ENCODE data around the gene HESX1.

The HESX1 gene

DNA sequence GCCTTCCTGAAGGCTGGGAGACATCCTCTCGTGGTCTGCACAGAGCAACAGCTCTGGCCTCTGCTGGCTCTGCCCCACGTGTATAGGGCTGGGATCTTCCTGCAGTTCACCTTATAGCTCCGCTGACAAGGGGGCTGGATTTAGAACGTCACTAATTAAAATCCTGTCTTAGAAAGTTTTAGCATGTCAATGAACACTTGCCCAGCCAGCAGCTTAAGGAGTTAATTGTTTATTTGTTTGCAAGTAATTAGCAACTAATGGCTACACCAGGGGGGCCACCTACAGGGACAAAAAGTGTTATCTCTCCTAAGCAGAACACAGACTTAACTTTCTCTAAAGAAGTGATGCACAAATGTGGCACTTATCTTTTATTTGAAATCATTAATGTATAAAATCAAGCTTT is at the start of gene HESX1:
HESX1 (minus strand) TSS at position 84 of the 403 bp plus-strand sequence; CDS start at position 24, 60 bp downstream.
- no peak for DNase-seq

DNA sequence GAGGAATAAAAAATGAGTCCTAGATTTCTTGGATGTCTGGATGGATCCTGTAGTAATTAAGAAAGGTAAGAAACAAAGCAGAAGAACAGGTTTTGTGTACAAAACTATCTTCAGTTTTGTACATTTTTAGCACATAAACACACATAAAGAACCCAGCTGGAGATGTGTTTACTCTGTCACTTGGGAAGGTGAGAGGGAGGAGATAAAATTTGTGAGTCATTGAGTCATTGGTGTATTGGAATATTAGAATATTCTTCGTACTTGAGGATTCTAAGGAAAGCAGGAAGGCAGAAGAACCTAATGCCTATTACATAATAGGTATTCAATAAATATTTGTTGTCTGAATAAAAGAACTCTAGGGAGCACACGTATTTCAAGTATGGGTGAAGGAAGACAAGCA is 45.2 kb upstream of the HESX1 start:
- DNase-seq = peak; percentile 24

DNA sequence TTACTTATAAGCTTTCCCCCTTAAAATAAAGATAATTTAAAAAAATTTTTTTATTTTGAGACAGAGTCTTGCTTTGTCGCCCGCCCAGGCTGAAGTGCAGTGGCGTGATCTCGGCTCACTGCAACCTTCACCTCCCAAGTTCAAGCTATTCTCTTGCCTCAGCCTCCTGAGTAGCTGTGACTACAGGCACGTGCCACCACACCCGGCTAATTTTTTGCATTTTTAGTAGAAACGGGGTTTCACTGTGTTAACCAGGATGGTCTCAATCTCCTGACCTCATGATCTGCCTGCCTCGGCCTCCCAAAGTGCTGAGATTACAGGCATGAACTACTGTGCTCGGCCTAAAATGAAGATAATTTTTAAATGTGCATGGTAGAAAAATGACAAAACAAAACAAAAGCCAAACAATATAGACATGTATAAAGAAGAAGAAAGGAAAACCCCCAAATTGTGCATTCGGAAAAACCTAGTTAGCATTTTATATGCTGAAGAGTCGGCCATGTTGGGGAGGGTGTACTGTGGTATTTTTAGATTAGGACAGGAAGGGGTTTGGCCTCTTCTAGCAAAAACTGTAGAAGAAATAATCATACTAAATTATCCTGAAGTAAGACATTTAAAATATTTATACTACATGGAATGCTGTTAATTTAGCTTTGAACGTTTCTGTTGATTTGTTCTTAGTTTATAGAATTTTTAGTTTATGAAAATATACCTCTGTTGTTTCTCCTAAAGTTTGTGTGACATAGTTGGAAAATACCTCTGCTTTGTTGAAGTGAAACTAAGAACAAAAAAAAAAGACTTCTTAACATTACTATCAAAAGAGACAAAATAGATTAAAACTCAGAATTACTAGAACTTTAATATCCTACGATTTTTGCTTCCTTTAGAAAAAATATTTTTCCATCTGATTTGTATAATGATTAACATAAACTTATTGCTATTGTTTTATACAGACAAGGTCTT is 35.1 kb upstream of the HESX1 start:
- no peak for DNase-seq

GRCh38 chr3:57233799-57234198 is 34.0 kb upstream of the HESX1 start:
- DNase-seq = no peak

DNA sequence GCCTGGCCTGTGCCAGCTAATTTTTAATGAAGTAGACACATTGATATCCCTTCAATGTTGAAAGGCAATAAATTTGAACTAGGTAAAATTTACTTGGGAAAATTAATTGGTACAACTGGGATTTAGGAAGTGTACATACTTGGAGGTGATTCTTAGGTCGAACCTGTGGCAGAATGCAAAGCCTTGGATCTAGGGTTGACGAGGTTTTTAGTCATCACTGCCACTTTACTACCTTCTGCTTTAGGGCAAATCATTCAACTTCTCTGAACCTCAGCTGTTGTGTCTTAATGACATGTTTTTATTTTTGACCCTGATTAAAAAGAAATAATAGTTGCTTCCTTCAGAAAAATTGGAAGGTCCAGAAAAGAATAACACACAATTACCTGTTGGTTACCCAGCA is 30.2 kb upstream of the HESX1 start:
- DNase-seq = no peak

DNA sequence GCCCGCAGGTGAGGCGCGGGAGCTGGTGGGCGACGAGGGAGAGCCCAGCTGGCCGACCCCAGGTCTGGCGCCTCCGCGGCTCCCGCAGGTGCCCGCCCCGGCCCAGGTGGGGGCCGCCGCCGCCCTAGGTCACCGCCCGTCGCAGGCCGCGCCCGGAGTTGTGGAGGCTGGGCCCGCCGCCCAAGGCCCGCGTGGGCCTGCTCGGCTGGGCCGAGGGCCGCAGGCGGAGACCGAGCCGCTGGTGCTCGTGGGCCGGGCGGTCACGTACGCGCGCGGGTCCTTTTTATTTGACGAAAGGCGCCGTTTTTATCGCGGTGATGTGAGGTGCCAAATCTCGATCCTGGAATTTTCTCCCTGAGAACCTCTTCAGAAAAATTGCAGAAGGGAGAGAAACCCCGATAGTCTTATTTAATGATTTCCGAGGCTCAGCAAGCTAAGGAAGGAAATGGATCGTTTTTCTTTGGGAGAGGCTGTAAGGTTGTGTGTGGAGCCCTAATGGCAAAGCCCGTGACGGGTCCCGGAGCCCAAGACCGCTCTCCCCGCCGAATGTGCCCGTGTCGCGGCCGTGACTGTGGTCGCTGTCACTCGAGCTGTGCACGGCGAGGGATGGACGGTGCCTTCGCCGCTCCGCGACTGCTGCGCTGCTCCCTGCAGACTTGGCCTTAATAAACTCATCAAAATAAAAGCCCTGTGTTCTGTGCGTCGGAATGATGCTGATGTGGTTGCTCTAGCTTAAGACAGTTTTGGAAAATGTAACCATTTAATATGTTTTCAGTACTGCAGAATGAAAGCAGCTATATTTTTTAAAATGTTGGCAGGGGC is 28.4 kb upstream of the HESX1 start:
- DNase-seq = peak; percentile 44

DNA sequence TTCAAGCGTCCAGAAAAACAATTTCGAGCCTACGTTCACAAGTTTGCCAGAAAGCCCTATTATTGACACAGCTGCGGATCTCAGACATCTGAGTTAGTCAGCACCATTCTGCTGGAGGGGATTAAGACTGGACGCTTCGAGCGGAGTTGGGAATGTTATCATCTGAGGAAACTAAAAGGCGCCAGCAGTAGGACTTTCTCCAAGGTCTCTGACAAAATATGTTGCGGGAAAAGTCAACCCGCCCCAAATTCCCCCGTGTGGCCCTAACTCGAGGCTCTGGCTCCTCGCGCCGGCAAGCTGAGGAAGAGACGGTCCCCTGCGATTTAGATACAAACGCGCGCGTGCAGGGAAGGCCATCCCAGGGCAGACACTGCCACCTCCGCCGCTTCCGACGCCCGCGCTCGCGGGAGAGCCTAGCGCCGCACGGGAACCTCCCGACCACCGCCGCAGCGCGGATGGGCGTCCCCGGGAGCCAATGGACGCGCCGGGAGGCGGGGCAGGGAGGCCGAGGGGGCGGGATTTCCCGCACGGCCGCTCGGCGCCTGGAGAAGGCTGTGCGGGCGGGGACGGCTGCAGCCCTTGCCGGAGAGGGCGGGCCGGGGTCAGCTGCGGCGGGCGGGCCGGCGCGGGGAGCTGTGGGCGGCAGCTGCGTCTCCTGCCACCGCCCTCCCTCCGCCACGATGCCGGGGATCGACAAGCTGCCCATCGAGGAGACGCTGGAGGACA is 27.6 kb upstream of the HESX1 start, which contains the start of gene APPL1:
APPL1 (plus strand) TSS at position 526 of the 726 bp plus-strand sequence; CDS start at position 681, 155 bp downstream.
- DNase-seq = peak; percentile 89

DNA sequence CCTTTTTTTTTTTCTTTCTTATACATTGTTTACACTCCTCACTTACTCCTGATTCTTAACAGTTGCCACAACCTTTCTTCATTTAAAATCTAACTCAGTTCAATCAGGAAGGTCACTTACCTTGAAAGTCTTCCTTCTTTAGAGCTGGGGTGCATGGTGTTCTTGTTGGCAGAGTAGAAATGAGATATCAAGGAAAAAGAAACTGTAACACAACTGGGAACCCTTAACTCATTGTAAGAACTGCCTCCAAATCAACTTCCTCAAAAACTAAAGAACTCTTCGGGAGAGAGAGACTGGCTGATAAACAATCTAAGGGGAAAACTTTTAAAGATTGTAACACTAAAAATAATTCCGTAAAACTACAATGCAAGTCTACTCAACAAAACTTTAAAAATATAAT is 26.4 kb upstream of the HESX1 start:
- DNase-seq = no peak

DNA sequence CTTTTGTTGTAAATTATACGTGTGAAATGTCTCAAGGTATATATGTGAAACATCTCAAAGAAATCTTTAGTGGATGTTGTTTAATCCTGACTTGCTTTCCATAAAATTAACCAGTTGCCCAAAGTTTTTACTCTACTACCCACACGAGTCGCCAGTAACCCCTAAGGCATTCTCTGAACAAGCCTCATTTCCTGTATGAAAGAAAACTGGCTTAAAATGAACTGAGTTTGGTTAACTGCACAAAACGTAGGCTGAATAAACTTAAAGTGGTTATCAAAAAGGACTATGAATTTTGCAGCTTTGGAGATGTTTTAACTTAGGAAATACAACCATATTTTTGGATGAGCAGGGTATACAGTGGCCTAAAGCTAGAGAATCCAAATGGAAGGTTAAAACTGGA is 25.1 kb upstream of the HESX1 start:
- DNase-seq = no peak

DNA sequence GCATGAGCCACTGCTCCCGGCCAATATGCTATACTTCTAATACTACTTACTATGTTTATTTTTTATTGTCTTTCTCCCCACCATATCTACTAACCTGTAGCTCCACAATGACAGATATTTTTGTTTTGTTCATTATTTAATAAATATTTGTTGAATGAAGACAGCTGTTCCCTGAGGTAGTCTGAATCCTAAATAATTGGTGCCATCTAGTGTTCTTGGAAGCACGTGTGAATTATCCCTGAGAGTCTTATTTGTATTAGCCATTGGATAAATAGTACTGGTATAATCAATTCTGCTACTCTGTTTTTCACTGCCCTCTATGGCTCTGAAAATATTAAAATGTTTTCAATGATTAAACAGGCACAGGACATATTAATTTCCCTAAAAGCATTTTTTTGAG is 22.1 kb upstream of the HESX1 start:
- DNase-seq = no peak

DNA sequence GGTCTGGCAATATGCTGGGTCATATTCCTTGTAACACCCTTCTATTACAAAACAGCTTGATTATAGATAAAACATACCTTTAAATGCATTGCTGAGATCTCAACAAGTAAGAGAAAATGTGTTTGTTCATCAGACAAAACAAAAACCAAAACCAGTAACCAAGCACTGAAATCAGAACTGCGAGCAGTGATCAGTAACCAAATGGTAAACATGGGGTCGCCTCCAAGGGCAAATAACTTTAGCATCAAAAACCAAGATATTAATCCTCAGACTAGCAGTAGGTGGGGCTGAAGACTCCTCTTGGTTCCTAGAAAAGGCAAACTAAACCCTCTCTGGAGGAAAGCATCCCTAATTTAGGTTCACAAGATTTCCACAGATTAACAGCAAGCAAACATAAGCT is 6.6 kb upstream of the HESX1 start:
- DNase-seq = no peak

DNA sequence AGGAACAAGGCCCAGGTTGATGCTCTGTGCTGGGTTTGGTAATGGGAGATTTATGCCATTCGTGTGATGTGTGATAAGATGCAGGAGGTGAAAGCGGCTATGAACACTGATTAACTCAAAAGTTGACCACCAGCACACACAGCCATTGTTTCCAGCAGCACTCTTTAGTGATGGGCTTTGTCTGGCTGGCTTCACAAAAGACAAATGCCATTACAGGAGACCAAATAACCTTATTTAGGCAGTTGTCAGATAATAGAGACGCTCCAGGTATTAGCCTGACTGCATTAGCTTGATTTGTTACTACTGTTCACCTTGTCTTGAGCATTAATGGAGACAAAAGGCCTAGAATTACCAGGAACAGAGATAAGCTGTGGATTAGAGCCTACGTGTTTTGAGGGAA is 5.1 kb downstream of the HESX1 start:
- no peak for DNase-seq

- no peak for DNase-seq
Observed at GRCh38 chr3:57192028-57192427, 7.8 kb downstream of the HESX1 start.

GRCh38 chr3:57184526-57184925 is 15.3 kb downstream of the HESX1 start:
- no peak for DNase-seq

- DNase-seq = peak; percentile 25
Observed at GRCh38 chr3:57179580-57180410, 20.0 kb downstream of the HESX1 start.

GRCh38 chr3:57176045-57176444 is 23.7 kb downstream of the HESX1 start:
- DNase-seq = no peak

DNA sequence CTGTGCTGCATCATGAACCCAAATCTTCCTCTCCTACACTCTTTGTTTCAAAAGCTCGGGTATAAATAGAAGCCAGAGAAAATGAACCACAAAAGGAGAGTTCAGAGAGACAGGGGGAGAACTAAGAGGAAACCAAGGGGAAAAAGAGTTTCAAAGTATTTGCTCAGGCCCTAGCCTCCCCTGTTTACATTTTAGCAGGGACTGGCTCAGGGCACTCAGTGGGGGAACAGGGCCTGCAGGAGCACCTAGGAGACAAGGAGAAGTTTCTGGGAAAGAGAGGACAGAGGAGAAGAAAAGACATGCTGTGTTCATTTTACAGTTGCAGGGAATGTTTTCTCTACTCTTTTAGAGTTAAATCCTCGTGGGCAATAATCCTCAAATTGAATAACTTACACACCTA is 26.1 kb downstream of the HESX1 start:
- DNase-seq = no peak

DNA sequence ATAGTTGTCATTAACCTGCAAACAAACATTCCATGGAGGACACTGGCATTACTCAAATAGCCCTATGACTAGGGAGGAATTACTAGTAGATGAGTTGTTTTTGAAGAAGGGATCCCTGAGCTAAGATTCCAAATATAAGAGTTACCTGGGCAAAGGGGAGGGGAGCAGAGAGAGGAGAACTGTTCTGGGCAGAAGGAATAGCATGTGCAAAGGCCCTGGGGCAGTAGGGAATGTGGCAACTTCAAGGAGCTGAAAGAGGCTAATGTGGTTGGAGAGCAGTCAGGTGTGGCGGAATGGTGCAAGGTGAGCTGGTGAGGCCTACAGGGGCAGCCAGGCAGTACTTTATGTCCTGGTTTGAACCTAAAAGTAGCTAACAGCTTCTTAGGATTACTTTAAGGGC is 28.8 kb downstream of the HESX1 start:
- no peak for DNase-seq

DNA sequence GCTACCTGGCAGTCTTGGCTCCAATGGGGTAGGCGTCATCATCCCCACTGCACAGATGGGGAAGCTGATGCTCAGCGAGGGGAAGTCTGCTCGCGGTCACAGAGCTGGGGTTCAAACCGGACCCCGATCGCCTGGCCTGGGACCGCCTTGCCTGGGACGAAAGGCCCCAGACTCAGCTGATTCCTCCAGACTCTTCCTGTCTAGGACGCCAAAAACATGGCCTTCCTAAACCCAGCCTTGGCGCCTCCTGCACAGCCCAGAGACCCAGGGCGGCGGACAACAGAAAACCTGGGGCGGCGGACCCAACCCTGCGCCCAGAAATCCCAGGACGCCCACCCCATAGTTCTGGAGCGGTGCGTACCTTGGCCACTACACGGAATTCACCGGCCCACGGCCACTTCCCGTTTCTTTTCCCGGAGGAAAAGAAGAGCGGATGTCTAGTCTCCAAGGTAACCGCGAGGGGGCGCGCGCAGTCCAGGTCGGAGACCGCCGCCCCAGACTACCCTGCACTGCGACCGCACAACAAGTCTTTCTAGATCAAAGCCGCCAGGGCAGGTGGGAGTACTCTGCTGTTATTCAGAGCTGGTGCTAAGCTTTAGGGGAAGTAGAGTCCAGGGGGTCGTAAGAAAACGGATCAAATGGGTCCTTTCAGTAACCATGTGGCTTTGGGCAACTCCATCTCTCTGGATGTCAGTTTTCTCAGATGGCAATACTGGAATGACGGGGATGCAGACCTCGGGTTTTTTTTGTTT is 29.7 kb downstream of the HESX1 start:
- DNase-seq = peak; percentile 76

DNA sequence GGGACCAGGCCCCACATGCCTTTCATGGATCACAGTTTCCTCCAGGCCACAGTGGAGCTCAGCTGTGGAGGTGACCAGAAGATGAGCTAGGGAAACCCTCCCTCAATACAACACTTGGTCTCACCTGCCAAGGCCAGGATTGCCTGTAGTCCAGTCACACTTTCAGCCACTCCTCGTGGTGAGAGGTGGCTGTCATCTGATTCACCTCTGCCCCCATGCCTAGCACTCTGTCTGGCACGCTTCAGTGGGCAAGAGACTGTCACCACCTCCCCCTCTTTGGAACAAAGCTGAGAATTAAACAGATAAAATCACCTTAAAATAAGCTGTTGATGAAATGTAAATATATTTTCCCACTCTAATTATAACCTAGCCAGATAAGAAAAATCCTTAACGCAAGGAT is 30.7 kb downstream of the HESX1 start:
- no peak for DNase-seq

GRCh38 chr3:57168151-57168550 is 31.6 kb downstream of the HESX1 start:
- no peak for DNase-seq

Data from DMS53 (cell line).